Measurements from ENCODE around the gene OSBPL2.

OSBPL2 gene

DNA sequence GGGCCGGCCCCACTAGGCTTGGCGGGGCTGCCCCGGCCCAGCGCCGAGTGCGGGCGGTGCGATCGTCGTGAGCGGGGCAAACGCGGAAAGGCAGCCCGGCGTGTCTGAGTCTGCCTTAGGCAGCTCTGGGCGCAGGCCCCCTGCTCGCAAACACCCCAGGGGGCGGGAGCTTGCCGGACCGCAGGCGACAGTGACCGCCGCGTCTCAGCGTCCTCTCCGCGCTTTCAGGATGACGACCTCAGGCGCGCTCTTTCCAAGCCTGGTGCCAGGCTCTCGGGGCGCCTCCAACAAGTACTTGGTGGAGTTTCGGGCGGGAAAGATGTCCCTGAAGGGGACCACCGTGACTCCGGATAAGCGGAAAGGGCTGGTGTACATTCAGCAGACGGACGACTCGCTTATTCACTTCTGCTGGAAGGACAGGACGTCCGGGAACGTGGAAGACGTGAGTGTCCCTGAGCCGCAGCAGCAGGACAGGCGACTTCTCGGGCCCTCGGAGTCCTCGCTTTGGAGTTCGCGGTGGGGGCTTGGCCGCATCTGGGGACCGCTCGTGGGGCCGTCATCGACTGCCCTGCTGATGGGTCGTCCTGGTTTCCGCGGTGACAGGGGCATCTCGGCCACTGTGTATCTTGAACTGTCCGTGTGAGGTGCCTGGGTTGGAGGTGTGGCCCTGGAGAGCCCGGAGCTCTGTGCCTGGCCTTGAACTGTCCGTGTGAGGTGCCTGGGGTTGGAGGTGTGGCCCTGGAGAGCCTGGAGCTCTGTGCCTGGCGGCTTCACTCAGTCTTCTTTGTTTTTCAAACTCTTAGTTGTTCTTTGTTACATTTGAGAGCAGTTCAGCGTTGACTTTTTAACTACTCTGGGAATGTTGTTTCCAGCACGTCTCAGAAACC lies 65.3 kb downstream of the OSBPL2 start:
- DNase-seq, result peak; percentile 6

DNA sequence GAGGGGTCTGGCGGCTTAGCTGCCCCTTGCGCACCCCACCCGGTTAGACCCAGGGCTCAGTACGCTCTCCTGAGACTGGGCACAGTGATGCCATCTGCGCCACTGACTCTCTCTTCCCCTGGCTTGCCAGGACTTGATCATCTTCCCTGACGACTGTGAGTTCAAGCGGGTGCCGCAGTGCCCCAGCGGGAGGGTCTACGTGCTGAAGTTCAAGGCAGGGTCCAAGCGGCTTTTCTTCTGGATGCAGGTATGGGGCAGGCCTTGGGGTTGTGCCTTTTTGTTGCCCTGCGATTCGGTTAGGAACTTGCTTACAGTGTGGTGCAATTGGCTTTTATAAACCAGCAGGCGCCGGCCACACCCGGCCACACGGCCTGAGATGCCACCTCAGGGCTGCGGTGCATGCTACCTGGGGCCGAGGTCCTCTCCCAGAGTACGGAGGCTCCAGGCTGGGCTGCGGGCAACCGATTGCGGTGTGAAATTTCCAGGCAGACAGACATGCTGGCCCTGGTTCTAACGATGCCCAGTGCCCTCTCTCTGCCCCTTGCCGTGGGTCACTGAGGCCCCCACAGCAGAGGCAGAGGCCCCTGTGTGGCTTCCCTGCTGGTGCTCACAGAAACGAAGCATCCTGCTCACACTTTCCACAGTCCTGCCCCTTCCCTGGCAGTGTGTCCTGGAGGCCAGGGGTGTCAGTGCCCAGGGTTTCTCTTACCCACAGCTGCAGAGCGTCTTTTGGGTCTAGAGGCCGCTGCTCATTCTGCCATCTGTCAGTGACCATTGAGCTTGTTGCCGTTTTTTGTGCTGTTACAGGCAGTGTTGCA lies 66.2 kb downstream of the OSBPL2 start:
- no peak for DNase-seq

DNA sequence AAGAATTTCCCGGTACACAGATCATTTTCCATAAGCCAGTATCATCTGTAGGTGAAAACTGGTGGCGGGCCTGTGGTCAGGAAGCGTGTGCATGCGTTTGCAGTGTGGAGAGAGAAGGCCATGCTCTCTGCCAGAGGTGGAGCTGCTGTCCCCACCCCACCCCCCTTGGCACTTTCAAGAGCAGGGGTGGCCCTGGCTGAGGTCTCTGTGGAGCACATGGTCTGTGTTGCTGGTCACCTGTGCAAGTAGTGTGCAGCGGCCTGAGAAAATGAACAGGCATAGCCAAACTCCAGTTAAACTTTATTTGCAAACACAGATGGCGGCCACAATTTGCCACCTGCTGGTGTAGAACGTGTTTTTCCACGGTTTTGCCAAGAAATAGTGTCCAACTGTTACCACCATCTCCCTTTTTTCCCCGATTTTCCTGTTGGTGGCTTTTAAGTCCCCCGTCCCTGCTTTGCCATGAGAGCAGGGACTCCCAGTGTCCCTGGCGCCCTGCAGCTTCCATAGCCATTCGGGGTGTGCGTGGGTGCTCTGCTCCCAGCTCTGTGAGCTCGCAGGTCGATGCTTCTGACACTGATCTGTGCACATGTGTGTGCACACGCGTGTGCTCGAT lies 66.9 kb downstream of the OSBPL2 start:
- no peak for DNase-seq

DNA sequence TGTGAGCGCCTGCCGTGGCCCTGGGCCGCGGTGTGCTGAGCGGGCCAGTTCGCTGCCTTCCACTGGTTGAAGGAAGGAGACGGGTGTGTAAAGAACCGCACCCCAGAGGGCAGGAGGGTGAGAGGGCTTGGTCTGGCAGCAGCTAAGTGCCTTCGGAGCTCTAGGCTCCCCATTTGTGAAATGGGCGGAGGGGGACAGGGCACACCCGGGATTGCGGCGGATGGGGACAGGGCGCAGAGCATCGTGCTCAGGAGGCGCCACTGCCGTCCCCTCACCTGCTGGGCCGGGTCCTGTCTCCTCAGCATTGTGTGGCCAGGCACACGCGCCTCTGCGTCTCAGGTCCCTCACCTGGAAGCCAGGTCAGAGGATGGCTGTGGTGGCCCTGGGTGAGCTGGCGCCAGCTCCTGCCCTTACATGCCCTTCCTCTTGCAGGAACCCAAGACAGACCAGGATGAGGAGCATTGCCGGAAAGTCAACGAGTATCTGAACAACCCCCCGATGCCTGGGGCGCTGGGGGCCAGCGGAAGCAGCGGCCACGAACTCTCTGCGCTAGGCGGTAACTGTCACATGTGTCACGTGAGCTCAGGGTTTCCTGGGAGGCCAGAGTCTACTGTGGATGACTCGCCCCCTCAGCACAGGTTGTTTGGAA lies 67.6 kb downstream of the OSBPL2 start:
- DNase-seq, result no peak

DNA sequence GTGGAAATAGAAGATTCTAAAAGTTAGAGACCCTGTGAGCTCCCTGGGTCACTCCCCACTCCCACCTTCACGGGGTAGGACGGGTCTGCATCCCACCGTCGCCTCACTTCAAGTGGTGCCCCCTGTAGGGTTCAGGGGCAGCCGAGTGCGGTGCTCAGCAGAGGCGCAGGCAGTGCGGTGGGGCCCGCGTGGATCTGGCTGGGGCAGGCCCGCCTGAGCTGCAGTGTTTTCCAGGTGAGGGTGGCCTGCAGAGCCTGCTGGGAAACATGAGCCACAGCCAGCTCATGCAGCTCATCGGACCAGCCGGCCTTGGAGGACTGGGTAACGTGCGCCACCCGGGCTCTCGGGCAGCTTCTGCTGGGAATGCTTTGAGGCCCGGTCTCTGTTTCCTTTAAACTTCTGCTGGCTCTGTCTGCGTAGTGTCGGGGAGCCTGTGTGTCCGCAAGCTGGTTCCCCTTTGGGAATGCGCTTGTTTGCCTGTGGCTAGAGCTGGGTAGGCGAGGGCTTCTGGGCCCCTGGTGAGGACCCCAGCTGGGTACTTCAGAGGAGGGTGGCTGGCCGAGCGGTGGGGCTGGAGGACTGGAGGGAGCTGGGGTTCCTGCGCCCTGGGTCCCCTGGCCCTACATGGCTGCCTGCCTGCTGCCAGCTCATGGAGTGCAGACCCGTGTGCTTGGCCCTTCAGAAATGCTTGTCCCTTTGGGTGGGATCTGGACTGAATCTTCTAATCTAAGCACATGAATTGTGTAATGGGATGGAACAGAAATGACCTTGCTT lies 68.3 kb downstream of the OSBPL2 start:
- no peak for DNase-seq

DNA sequence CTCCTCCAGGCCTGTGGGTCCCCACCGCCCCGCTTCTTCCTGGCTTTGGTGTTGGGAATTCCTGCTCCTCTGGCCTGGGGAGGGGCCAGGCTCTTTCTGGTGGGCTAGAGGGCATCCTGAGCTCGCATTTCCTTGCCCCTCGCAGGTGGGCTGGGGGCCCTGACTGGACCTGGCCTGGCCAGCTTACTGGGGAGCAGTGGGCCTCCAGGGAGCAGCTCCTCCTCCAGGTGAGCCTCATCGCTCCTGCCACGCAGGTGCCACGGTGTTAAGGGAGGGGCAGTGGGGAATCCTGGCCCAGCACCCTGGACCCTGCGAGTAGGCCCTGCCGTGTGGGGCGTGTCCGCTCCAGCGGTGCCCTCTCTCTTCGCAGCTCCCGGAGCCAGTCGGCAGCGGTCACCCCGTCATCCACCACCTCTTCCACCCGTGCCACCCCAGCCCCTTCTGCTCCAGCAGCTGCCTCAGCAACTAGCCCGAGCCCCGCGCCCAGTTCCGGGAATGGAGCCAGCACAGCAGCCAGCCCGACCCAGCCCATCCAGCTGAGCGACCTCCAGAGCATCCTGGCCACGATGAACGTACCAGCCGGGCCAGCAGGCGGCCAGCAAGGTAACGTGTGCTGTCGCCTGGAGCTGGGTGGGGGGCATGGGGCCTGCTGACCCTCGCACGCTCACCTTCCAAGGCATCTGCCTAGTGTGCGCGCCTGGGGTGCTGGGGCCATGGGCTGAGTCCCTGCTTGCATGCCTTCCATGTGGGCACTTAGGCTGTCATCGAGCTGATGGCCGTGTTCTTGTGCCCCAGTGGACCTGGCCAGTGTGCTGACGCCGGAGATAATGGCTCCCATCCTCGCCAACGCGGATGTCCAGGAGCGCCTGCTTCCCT lies 69.1 kb downstream of the OSBPL2 start:
- no peak for DNase-seq

DNA sequence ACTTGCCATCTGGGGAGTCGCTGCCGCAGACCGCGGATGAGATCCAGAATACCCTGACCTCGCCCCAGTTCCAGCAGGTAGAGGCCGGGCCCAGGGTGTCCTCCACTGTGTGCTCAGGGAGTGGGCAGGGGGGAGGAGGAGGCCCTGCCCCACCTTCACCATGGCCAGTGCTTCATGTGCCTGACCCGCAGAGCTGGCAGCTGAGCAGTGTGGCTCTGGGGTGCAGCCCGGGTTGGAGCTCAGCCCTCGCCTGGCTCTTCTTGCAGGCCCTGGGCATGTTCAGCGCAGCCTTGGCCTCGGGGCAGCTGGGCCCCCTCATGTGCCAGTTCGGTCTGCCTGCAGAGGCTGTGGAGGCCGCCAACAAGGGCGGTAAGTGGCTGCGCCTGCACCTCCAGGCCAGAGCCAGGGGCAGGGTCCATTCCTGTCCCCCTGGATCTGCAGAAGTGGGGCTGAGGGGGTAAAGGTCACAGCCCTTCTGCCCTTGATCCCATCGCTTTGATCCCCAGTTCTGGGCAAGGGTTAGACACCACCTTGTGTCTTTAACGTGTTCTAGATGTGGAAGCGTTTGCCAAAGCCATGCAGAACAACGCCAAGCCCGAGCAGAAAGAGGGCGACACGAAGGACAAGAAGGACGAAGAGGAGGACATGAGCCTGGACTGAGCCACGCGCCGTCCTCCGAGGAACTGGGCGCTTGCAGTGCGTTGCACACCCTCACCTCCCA lies 69.9 kb downstream of the OSBPL2 start:
- DNase-seq, result no peak

DNA sequence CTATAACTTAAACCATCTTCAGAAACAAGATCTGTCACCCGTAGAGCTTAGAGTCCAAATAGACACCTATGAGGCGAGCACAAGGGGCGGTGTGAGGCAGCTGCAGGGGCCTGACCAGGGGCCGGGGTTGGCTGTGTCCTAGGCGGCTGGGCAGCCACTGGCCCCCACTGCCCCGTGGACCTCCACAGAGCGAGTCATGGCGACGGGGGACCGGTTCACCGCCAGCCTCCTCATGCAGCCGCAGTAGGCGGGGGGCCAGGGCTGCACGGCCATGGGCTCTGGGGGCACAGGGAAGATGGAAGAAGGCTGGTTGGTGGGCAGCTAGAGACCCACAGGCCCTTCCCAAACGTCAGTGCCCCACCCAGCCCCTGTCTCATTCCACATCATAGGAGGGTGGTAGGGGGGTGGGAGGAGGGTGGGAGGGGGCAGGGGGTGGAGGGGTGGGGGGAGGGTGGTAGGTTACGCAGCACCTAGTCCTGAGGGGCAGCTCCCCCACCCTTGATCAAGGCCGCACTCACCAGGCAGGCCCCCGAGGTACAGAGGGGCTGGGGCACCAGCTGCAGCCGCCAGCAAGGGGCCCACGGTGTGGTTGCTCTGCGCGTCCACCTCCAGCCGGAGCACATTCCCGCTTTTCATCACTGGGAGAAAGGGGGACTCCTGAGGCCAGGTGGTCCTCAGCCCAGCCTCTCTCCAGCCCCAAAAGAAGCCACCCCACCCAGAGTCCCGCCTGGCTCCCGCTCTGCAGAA lies 71.0 kb downstream of the OSBPL2 start:
- no peak for DNase-seq

DNA sequence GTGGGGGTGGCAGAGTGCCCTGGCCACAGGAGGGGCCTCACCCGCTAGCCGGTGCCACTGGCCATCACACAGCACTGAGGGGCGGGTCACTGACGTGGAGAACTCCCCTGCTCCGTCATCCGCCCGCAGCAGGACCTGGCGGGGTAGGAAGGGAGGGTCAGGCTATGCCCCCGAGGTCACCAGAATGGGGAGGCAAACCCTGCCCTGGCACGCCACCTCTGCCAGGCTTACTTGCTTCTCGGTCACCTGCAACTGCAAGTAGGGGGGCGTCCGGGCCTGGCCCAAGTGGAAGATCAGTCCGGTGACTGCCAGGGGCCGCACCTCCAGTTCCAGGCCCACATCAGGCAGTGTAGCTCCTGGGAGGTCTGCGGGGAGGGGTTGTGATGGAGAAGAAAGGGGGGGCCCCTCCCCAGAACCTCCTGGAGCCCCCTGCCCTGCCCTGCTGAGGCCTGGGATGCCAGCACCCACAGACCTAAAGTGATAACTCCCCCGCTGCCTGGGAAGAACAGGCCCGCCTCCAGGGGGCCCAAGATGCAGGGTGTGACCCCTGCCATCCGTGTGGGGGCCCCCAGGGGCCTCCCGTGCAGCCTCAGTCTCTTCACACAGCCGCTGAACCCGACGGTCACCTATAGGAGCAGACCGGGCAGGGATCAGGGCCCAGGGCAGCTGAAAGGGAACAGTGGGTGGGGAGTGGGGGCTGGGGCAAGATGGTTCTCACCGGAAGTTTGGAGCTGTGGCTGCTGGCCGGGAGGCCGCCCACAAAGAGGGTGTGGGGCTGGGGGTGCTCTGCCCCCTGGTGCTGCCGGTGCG lies 71.8 kb downstream of the OSBPL2 start:
- no peak for DNase-seq

DNA sequence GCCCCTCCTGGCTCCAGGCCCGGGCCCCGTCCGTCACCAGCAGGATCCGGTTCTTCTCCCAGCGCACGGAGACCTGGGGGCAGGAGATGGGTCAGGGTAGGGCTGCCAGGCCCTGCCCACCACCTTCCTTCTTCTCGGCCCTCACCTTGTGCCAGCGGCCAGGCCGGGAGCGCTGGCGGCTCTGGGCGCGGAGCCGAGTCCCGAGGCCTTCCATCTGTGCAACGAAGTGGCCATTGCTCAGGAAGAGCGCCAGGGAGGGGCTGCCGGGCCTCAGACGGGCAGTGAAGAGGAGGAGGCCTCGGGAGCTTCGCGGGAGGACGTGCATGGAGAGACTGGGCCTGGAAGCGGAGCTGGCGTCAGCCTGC lies 72.4 kb downstream of the OSBPL2 start:
- no peak for DNase-seq

DNA sequence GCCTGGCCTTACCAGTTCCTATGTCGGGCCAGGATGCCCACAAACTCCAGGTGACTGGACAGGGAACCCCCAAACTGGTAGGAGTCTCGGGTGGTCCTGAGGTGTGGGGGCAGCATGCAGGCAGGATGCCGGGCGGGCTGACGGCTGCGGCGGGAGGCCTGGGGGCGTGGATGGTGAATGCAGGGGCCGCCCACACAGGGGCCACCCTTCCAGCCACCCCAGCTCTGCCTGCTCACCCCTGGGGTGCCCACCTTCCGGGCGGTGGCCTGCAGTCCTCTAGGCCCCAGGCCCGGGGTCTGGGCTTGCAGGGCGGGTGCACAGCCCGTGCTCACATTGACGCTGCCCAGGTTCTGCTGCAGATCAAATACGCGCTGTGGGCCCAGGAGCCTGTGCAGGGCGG lies 72.8 kb downstream of the OSBPL2 start:
- DNase-seq, result no peak

DNA sequence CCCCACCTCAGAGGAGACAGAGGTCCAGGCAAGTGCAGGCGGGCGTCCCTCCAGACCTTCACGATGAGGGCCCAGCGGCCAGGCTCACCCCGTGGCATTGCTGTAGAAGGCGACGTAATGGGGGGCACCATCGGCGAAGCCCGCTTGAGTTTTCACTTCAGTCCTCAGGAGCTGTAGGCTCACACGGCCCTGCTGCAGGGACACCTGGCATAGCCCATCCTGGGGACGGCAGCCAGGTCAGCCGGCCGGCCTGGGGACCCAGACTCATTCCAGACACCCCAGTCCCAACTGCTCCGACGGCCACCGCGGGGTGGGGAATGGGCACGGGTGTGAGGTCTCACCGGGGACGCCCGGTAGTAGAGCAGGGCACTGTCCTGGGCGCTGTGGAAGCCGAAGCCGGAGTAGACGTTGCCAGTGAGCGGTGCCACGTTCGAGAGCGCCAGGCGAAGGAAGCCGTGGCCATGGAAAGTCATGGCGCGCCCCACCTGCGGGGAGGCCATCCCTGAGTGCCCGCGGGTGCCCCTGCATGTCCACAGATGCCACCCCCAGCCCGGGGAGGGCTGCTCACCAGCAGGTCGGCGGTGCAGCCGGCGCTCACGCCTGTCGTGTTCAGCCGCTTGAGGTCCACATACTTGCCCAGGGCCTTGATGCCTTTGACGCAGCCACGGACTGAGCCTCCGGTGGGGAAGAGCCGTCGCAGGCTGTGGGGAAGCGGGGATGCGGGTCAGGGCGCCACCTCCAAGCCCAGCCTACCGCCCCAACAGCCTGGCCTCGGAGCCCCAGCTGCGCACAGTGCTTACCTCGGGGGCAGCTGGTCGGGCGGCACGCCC lies 73.7 kb downstream of the OSBPL2 start:
- no peak for DNase-seq

DNA sequence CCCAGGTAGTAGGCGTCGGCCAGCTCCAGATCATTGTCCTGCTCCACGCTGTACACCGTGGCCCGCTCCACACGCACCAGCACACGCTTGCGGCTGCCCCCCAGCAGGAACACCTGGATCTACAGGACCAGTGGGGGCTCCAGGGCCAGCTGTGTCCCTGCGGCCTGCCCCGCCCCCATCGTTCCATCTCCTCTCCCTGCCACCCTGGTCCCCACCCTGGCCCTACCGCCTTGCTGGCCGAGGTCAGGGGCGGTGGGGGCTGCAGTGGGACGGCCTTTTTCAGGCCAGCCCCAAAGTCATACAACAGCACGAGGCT lies 74.3 kb downstream of the OSBPL2 start:
- DNase-seq, result no peak

DNA sequence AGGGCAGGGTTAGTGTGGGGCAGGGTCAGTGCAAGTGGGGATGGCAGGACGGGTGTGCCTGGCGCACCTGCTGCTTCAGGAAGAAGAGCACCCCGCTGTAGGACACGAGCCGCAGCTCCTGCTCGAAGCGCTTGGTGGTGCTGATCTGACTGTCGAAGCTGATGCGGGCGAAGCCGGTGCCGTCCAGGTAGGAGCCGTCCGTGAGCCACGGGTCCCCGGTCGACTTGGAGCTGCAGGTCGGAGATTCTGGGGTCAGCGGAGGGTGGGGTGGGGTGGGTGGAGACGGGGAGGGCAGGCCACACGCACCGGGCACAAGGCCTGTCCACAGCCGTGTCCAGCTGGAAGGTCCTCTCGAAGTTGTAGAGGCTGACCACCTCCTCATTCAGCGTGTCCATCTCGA lies 74.7 kb downstream of the OSBPL2 start:
- DNase-seq, result no peak

DNA sequence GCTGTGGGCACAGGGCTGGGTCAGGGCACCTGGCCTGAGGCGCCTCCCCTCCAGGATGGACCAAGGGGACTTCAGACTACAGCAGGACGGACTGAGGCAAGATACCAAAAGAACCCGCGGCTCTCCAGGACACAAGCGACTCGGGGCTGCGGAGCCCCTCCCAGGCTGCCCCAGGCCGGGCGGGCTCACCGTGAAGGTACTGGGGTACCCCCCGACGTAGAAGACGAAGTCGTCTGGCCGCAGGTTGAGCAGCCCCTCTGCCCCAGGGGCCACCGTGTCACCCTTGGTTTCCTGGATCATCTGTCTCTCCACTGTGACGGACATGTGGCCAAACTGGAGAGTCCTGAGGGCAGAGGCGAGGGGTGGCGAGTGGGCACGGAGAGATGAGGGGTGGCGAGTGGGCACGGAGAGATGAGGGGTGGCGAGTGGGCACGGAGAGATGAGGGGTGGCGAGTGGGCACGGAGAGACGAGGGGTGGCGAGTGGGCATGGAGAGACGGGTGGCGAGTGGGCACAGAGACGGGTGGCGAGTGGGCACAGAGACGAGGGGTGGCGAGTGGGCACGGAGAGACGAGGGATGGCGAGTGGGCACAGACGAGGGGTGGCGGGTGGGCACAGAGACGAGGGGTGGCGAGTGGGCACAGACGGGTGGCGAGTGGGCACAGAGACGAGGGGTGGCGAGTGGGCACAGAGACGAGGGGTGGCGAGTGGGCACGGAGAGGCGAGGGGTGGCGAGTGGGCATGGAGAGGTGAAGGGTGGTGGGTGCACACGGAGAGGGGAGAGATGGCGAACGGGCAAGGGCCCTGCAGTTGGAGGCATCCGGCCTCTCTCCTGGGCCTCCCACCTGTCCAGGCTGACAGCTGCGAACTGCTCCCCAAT lies 75.4 kb downstream of the OSBPL2 start:
- no peak for DNase-seq

DNA sequence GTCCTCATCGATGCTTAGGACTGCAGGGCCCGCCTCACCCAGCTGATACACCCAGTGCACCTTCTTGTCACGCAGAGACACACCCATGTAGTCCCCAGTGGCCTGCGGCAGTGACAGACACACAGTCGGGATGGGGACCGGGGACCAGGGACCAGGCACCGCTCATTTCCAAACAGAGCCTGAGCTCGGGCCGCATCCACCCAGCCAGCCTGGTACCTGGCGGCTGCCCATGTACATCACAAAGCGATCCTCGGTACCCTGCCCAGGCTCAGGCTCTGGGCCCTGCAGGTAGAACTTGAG lies 76.0 kb downstream of the OSBPL2 start:
- no peak for DNase-seq

DNA sequence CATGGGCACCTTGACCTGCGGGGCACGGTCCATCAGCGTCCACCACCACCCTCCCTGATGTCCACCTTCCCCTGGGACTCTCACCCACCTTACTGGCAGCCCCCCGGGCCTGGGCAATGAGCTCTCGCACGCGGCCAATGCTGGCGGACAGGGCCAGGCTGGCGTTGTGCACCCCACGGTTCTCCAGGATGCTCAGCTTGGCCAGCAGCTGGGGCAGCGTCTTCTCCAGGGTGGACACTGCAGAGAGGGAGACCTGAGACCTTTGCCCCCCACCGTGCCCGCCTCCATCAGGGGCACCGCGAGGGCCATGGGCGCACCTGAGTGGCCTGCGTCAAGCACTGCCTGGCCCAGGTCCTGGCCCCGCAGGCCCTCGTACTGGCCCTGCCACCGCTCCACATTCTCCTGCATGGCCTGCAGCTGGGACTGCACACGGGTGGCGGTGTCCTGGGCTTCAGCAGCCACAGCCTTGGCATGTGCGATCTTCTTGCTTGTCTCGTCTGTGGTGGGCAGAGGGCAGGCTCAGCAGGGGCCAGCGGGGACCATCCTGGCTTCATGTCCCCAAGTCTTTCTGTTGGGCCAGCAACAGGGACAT lies 76.5 kb downstream of the OSBPL2 start:
- DNase-seq, result no peak
